Vagina (tissue), 2 donors: ENCODE results near the gene PAXX. TPM values are rescaled to one million over a fixed set of nuclear protein-coding genes. Genes with fewer than 3 reads are reported as not detected.

Source experiments
- DNase-seq, 2 donors: peaks; one replicate each; pipeline ENCODE4 v3.0.0-alpha.2; 2017; ENCODE audit errors: extremely low spot score in 2 of 2
- H3K27ac ChIP-seq: fragments of 200-600 bp; sonication (generic); one replicate; pipeline ENCODE4 v1.5.1; 2019
- H3K27me3 ChIP-seq: fragments of 200-600 bp; sonication (generic); one replicate; pipeline ENCODE4 v1.5.1; 2019
- H3K36me3 ChIP-seq, 2 donors: fragments of 200-600 bp; sonication (generic); one replicate each; pipeline ENCODE4 v1.5.1; 2017 to 2019
- H3K4me1 ChIP-seq: fragments of 200-600 bp; sonication (generic); one replicate; pipeline ENCODE4 v1.5.1; 2019
- H3K4me3 ChIP-seq, 2 donors: fragments of 200-600 bp; sonication (generic); 1 replicate in 1 of 2; 2 replicates in 1 of 2; pipeline ENCODE4 v1.5.1; 2016 to 2019
- H3K9me3 ChIP-seq: fragments of 200-600 bp; sonication (generic); one replicate; pipeline ENCODE4 v1.5.1; 2019
- POLR2A ChIP-seq, 2 donors: fragments of 450-650 bp; IDR thresholded peaks; one replicate each; pipeline ENCODE4 v1.6.1; 2017; ENCODE audit warnings: antibody characterized with exemption in 2 of 2, mild to moderate bottlenecking in 2 of 2, moderate library complexity in 2 of 2
- POLR2AphosphoS5 ChIP-seq, 2 donors: sonication (generic); formaldehyde crosslinking; IDR thresholded peaks; one replicate each; pipeline ENCODE4 v1.9.0; 2017; ENCODE audit warnings: antibody characterized with exemption in 2 of 2, mild to moderate bottlenecking in 2 of 2, low read depth in 1 of 2; ENCODE audit not compliant: insufficient read depth in 1 of 2
- intact Hi-C: fragments of 100-400 bp; cut with DNase I; formaldehyde crosslinking; loops from one replicate; pipeline ENCODE4 v1.15.1; 2023
- total RNA-seq: library from RNA; depleted of rRNA; stranded (reverse); fragments of >200 nt; gene quantifications from one replicate; pipeline ENCODE4 v1.2.3, GENCODE V29; 2016
- TF ChIP-seq, protein P1 (sequence below), 3 experiments: fragments of 450-650 bp in 2 of 3; fragments of 200-600 bp in 1 of 3; sonication (generic) in 1 of 3; IDR thresholded peaks; one replicate each; pipeline ENCODE4 v1.5.1; 2017 to 2019; ENCODE audit warnings: antibody characterized with exemption in 3 of 3, mild to moderate bottlenecking in 2 of 3, moderate library complexity in 2 of 3

Gene PAXX
- total RNA-seq, 1 donor from 2014 or later = 62.9 TPM

DNA sequence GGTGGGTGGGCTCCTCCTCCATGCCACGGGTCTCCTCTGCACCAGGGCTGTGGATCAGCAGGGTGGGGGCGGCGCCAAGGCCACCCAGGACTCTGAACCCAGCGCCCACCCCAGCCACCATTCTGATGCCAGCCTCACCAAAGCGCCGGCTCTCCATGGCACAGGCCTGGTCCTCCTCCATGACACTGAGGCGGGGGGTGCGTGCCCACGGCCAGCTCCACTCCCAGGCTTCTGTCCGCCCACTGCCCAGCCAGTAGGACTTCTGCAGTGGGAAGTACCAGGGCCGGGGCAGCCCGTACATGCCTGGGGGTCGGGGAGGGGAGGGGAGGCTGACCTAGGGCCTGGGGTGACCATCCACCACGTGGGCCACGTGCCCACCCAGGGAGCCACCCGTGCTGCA, 24.2 kb downstream of the PAXX start:
- TF ChIP-seq, protein P1, sequence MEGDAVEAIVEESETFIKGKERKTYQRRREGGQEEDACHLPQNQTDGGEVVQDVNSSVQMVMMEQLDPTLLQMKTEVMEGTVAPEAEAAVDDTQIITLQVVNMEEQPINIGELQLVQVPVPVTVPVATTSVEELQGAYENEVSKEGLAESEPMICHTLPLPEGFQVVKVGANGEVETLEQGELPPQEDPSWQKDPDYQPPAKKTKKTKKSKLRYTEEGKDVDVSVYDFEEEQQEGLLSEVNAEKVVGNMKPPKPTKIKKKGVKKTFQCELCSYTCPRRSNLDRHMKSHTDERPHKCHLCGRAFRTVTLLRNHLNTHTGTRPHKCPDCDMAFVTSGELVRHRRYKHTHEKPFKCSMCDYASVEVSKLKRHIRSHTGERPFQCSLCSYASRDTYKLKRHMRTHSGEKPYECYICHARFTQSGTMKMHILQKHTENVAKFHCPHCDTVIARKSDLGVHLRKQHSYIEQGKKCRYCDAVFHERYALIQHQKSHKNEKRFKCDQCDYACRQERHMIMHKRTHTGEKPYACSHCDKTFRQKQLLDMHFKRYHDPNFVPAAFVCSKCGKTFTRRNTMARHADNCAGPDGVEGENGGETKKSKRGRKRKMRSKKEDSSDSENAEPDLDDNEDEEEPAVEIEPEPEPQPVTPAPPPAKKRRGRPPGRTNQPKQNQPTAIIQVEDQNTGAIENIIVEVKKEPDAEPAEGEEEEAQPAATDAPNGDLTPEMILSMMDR (IDR thresholded peaks at IDR 0.05) = no peak
- no peak for TF ChIP-seq POLR2AphosphoS5 (IDR thresholded peaks at IDR 0.05; ENCODE audit: insufficient read depth in 1 of 2, low read depth in 1 of 2)
- TF ChIP-seq POLR2A (IDR thresholded peaks at IDR 0.05) = no peak
- Histone ChIP-seq H3K27ac (no peak overlapping the region), H3K4me3 (no peak overlapping the region), H3K27me3 (no peaks in the 10 kb centered on the region), H3K4me1 (no peaks in the 10 kb centered on the region), H3K36me3 (peaks cover 0 to 20% of the 10 kb centered on the region in 2 donors), H3K9me3 (no peaks in the 10 kb centered on the region)
- intact Hi-C loops = no loop called here
- DNase-seq = no peak

DNA sequence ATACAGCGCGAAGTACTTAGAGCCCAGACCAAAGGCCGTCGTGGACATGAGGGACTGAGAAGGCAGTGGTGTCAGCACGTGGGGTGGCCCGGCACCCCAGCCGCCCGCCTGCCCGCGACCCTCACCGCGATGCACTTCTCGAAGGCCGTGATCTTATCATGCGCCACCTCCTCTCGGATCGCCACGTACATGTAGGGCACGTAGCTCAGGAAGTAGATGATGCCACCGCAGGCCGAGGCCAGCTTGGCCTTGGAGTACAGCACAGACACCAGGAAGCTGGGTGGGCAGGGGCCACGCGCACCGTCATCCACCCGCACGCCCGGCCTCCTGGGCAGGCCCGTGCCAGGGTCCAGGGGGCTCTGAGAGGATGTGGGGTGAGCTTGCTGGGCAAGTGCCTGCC, 24.8 kb downstream of the PAXX start:
- peaks cover 0 to 20% of the 10 kb centered on the region in 2 donors for H3K36me3 ChIP-seq
- no peak overlapping the region for H3K4me3 ChIP-seq
- no peaks in the 10 kb centered on the region for H3K27me3 ChIP-seq
- TF ChIP-seq, protein P1 (IDR thresholded peaks at IDR 0.05) = no peak
- TF ChIP-seq POLR2A (IDR thresholded peaks at IDR 0.05) (no peak), POLR2AphosphoS5 (IDR thresholded peaks at IDR 0.05; ENCODE audit: insufficient read depth in 1 of 2, low read depth in 1 of 2) (no peak)
- no peaks in the 10 kb centered on the region for H3K4me1 ChIP-seq
- intact Hi-C loops = no loop called here
- DNase-seq = no peak
- no peak overlapping the region for H3K27ac ChIP-seq
- no peaks in the 10 kb centered on the region for H3K9me3 ChIP-seq

DNA sequence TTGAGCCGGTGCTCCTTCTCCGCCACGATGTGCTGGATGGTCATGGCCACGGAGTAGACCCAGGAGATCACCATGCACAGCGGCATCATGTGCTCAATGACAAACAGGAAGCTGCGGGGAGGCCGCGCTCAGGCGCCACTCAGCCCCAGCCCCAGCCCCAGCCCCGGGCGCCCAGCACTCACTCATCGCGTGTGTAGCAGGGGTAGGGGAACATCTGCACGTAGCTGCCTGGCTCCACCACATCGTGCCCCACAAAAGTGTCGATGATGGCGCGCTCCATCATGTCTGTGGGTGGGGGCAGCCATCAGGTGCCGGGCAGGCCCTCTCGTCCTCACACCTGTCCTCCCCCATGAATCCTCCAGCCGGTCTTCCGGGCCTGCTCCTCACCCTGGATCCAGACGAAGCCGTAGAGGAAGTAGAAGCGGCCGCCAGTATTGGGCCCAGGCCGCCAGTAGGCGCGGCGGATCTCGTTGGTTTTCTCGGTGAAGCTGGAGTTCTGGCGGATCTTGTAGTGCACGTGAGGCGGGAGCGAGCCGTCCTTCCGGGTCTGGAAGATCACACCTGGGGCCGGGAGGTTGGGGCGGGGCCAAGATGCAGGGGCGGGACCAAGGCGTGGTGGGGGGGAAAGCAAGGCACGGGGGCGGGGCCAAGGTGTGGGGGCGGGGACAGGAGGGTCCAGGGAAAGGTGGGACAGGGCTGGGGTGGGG, 25.7 kb downstream of the PAXX start:
- peaks cover 0 to 20% of the 10 kb centered on the region in 2 donors for H3K36me3 ChIP-seq
- DNase-seq = no peak
- TF ChIP-seq, protein P1 (IDR thresholded peaks at IDR 0.05) = no peak
- TF ChIP-seq POLR2A (IDR thresholded peaks at IDR 0.05) = no peak
- no peak for TF ChIP-seq POLR2AphosphoS5 (IDR thresholded peaks at IDR 0.05; ENCODE audit: insufficient read depth in 1 of 2, low read depth in 1 of 2)
- H3K9me3 ChIP-seq = no peaks in the 10 kb centered on the region
- no peak overlapping the region for H3K27ac ChIP-seq
- no peak overlapping the region for H3K4me3 ChIP-seq
- H3K4me1 ChIP-seq = no peaks in the 10 kb centered on the region
- H3K27me3 ChIP-seq = no peaks in the 10 kb centered on the region
- intact Hi-C loops = no loop called here

DNA sequence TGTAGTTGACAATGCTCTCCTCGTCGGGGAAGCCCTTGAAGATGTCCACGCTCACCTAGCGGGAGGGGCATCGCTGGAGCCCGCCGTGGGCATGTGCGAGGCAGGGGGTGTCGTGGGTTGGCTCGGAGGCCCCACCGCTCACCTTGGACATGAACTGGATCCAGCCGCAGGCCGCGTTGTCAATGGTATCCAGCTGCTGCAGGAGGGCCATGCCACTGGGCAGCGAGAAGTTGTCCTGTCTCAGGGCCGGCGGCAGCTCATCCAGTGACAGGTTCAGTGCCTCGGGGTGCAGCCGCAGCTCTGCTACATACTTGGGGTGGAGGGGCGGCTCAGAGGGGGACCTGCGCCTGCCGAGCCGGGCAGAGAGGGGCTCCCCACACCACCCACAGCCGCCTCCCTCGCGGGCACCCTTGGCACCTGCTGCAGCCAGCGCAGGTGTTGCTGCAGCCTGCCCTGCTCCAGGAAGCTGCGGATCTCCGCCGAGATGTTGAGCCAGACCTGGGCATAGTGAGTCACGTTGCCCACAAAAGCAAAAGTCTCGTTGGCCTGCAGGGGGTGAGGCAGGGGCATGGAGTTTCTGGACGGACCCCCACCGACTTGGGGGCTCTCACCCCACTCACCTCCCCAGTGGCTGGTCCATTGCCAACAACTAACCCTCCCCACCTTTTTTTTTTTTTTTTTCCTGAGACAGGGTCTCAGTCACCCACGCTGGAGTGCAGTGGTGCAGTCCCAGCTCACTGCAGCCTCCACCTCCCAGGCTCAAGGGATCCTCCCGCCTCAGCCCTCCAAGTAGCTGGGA, 26.7 kb downstream of the PAXX start:
- H3K9me3 ChIP-seq = no peaks in the 10 kb centered on the region
- intact Hi-C loops = no loop called here
- no peak overlapping the region for H3K4me3 ChIP-seq
- no peaks in the 10 kb centered on the region for H3K4me1 ChIP-seq
- H3K36me3 ChIP-seq = peaks cover 0 to 20% of the 10 kb centered on the region in 2 donors
- H3K27ac ChIP-seq = no peak overlapping the region
- TF ChIP-seq, protein P1 (IDR thresholded peaks at IDR 0.05) = no peak
- TF ChIP-seq POLR2AphosphoS5 (IDR thresholded peaks at IDR 0.05; ENCODE audit: insufficient read depth in 1 of 2, low read depth in 1 of 2) (no peak), POLR2A (IDR thresholded peaks at IDR 0.05) (no peak)
- DNase-seq = no peak
- H3K27me3 ChIP-seq = no peaks in the 10 kb centered on the region
